Measurements from ENCODE around the gene TENT4A. TPM values are rescaled to one million over a fixed set of nuclear protein-coding genes. Genes with fewer than 3 reads are reported as not detected.

The TENT4A gene
- total RNA-seq, 1 experiment from 2014 or later: 25.6 TPM

GRCh38 chr5:6732634-6733410 is 19.6 kb downstream of the TENT4A start:
- H3K4me1 ChIP-seq (ENCODE audit: insufficient read depth, low read length): no peaks in the 10 kb centered on the region
- no peak overlapping the region for H4K8ac ChIP-seq (replicated peaks; ENCODE audit: insufficient read length, low read depth, low read length)
- peaks cover 4 to 12% (median 7%) of the 10 kb centered on the region in 3 experiments; a peak in 6 of 7 replicates for H3K36me3 Mint-ChIP-seq (ENCODE audit: insufficient read depth in 1 of 3, low read depth in 3 of 3)
- H3K4ac ChIP-seq (ENCODE audit: low read depth, low read length): no peak overlapping the region
- H3K27ac Mint-ChIP-seq: peak overlapping the region; percentile 44 to 81 (median 60); a peak in 3 of 7 replicates
- H2BK20ac ChIP-seq (ENCODE audit: low read depth, low read length, poor library complexity, severe bottlenecking): no peak overlapping the region
- no peak for TF ChIP-seq CTCF (conservative IDR thresholded peaks at IDR 0.05)
- H3K56ac ChIP-seq (ENCODE audit: insufficient read length, low read depth, low read length): no peak overlapping the region
- no peaks in the 10 kb centered on the region for H3K23me2 ChIP-seq (ENCODE audit: insufficient read length, low read depth, low read length, poor library complexity, severe bottlenecking)
- no peak overlapping the region for H3T11ph ChIP-seq (ENCODE audit: low read length)
- no peak for DNase-seq
- peaks cover 18% of the 10 kb centered on the region; the same call in 1 of the 2 replicates for H3K79me2 ChIP-seq (ENCODE audit: insufficient read depth, low read length)
- H3K27me3 ChIP-seq (ENCODE audit: insufficient read depth, low read length): no peaks in the 10 kb centered on the region
- H3K27ac ChIP-seq (ENCODE audit: insufficient read length, low read depth, low read length): no peak overlapping the region
- H4K20me1 ChIP-seq (ENCODE audit: control insufficient read depth, insufficient read depth, insufficient read length): no peaks in the 10 kb centered on the region
- H4K91ac ChIP-seq (ENCODE audit: insufficient read length, low read depth, low read length): no peak overlapping the region
- no peaks in the 10 kb centered on the region for H3K9me3 ChIP-seq (ENCODE audit: control insufficient read depth, low read depth, low read length)
- peaks cover 19 to 30% of the 10 kb centered on the region in 2 experiments for H3K4me1 Mint-ChIP-seq
- H4K5ac ChIP-seq (ENCODE audit: insufficient read length, low read depth, low read length): no peak overlapping the region
- H2AFZ ChIP-seq (ENCODE audit: low read length): no peak overlapping the region
- no peak overlapping the region for H2BK15ac ChIP-seq (ENCODE audit: low read depth, low read length)
- no peak overlapping the region for H3K23ac ChIP-seq (ENCODE audit: insufficient read length, low read depth, low read length)
- no peak overlapping the region for H3K14ac ChIP-seq (ENCODE audit: insufficient read depth, low read length)
- no peak overlapping the region for H2AK5ac ChIP-seq (ENCODE audit: insufficient read length, low read length)
- peaks cover 9% of the 10 kb centered on the region for H3K79me1 ChIP-seq (ENCODE audit: insufficient read depth, low read depth, low read length, poor library complexity, severe bottlenecking)
- no peak overlapping the region for H3K4me2 ChIP-seq (ENCODE audit: insufficient read depth, insufficient read length, low read length)
- H3K4me3 Mint-ChIP-seq: no peak overlapping the region
- H3K9me3 Mint-ChIP-seq: no peaks in the 10 kb centered on the region
- H2BK5ac ChIP-seq (ENCODE audit: insufficient read length, low read length): no peak overlapping the region
- no peaks in the 10 kb centered on the region for H3K27me3 Mint-ChIP-seq (ENCODE audit: low read depth)
- H2BK120ac ChIP-seq (ENCODE audit: low read depth, low read length, poor library complexity, severe bottlenecking): no peak overlapping the region
- no peak overlapping the region for H3K9ac ChIP-seq (ENCODE audit: extremely low read depth, insufficient read length, low read length)
- no peak overlapping the region for H2BK12ac ChIP-seq (ENCODE audit: insufficient read length, low read depth, low read length)
- no peak overlapping the region for H3K18ac ChIP-seq (ENCODE audit: insufficient read length, low read depth, low read length)
- no CpG with 5 or more reads among the region's 13 CpGs for WGBS (ENCODE audit: extremely low coverage, insufficient read length, low lambda C conversion rate)
